ENCODE results near the gene NEXMIF. TPM values are rescaled to one million over a fixed set of nuclear protein-coding genes. Genes with fewer than 3 reads are reported as not detected.

NEXMIF gene
- total and polyA plus RNA-seq, 11 donors, result under 0.01 to 0.66 (median 0.24) TPM

- no peaks in the 10 kb centered on the region for H3K9me3 ChIP-seq
- no peak for TF ChIP-seq POLR2A (IDR thresholded peaks at IDR 0.05)
- TF ChIP-seq CTCF (IDR thresholded peaks at IDR 0.05), result no peak
- DNase-seq (no peak), ATAC-seq (no peak)
- no peak overlapping the region for H3K27ac ChIP-seq
- H3K27me3 ChIP-seq, result peaks cover 0 to 7% (median 0%) of the 10 kb centered on the region in 9 donors
- intact Hi-C loops (cut with DNase I), result no loop called here
- no peak overlapping the region for H3K4me3 ChIP-seq
- no peaks in the 10 kb centered on the region for H3K36me3 ChIP-seq
- WGBS, 4 donors, result 67 to 81% (median 74%) methylated on average over 1 of the region's 1 CpG
- no peaks in the 10 kb centered on the region for H3K4me1 ChIP-seq
Measured at GRCh38 chrX:74911494-74911893, 13.8 kb downstream of the NEXMIF start.

GRCh38 chrX:74906417-74906816 lies 18.8 kb downstream of the NEXMIF start:
- no peak overlapping the region for H3K4me3 ChIP-seq
- DNase-seq (no peak), ATAC-seq (no peak)
- peaks cover 0 to 3% (median 0%) of the 10 kb centered on the region in 9 donors for H3K27me3 ChIP-seq
- no peaks in the 10 kb centered on the region for H3K36me3 ChIP-seq
- no peak overlapping the region for H3K27ac ChIP-seq
- intact Hi-C loops (cut with DNase I), result no loop called here
- 66 to 88% (median 75%) methylated on average over 3 of the region's 3 CpGs for WGBS, 4 donors
- H3K9me3 ChIP-seq, result no peaks in the 10 kb centered on the region
- no peaks in the 10 kb centered on the region for H3K4me1 ChIP-seq
- TF ChIP-seq POLR2A (IDR thresholded peaks at IDR 0.05) (no peak), CTCF (IDR thresholded peaks at IDR 0.05) (no peak)

- intact Hi-C loops (cut with DNase I), result no loop called here
- Histone ChIP-seq H3K36me3 (no peaks in the 10 kb centered on the region), H3K4me3 (no peak overlapping the region), H3K27ac (no peak overlapping the region), H3K27me3 (peaks cover 0 to 5% (median 0%) of the 10 kb centered on the region in 9 donors), H3K4me1 (no peaks in the 10 kb centered on the region), H3K9me3 (peaks cover 0 to 6% (median 0%) of the 10 kb centered on the region in 12 donors)
- ATAC-seq (no peak), DNase-seq (no peak)
- no peak for TF ChIP-seq POLR2A (IDR thresholded peaks at IDR 0.05)
- no peak for TF ChIP-seq CTCF (IDR thresholded peaks at IDR 0.05)
- WGBS, 4 donors, result 13 to 29% (median 21%) methylated on average over 2 of the region's 2 CpGs
Measured at GRCh38 chrX:74902806-74903205, 22.4 kb downstream of the NEXMIF start.

- TF ChIP-seq POLR2A (IDR thresholded peaks at IDR 0.05), result no peak
- TF ChIP-seq CTCF (IDR thresholded peaks at IDR 0.05), result no peak
- ATAC-seq (no peak), DNase-seq (no peak)
- Histone ChIP-seq H3K4me1 (no peaks in the 10 kb centered on the region), H3K36me3 (no peaks in the 10 kb centered on the region), H3K4me3 (no peak overlapping the region), H3K9me3 (no peaks in the 10 kb centered on the region), H3K27ac (no peak overlapping the region), H3K27me3 (no peaks in the 10 kb centered on the region)
- intact Hi-C loops (cut with DNase I), result no loop called here
- WGBS, 4 donors, result 68 to 78% (median 70%) methylated on average over 3 of the region's 3 CpGs
Measured at GRCh38 chrX:74892561-74892960, 32.7 kb downstream of the NEXMIF start.

Data from heart left ventricle (tissue), 16 donors.